ENCODE measurements around the gene ODC1.

- TF ChIP-seq POLR2AphosphoS5 (IDR thresholded peaks at IDR 0.05; ENCODE audit: insufficient read depth in 1 of 2, low read depth in 1 of 2) (no peak), POLR2A (IDR thresholded peaks at IDR 0.05) (no peak)
Measured at GRCh38 chr2:10423400-10423774, 24.7 kb downstream of the ODC1 start.
